ENCODE measurements around the gene GPR157. TPM values are rescaled to one million over a fixed set of nuclear protein-coding genes. Genes with fewer than 3 reads are reported as not detected.

The GPR157 gene
- total and polyA plus RNA-seq, 2 of the 13 experiments (the other 11 are each of a cell fraction or from before 2014, with no cell fraction given) = 10.1 to 19.2 TPM

- no peak for TF ChIP-seq AKNA (CRISPR knock-in tag; IDR thresholded peaks at IDR 0.05; ENCODE audit: borderline replicate concordance)
- TF ChIP-seq NFRKB (IDR thresholded peaks at IDR 0.05) = no peak
- TF ChIP-seq MYC (CRISPR knock-in tag; IDR thresholded peaks at IDR 0.05; ENCODE audit: borderline replicate concordance) = no peak
- no peak for TF ChIP-seq ZEB1 (IDR thresholded peaks at IDR 0.05; ENCODE audit: insufficient replicate concordance, low read depth)
- no peak for TF ChIP-seq CEBPB (IDR thresholded peaks at IDR 0.05; ENCODE audit: borderline replicate concordance, low read depth, low read length)
- no peak for TF ChIP-seq ATF6 (CRISPR knock-in tag; conservative IDR thresholded peaks at IDR 0.05)
- TF ChIP-seq, protein P1, sequence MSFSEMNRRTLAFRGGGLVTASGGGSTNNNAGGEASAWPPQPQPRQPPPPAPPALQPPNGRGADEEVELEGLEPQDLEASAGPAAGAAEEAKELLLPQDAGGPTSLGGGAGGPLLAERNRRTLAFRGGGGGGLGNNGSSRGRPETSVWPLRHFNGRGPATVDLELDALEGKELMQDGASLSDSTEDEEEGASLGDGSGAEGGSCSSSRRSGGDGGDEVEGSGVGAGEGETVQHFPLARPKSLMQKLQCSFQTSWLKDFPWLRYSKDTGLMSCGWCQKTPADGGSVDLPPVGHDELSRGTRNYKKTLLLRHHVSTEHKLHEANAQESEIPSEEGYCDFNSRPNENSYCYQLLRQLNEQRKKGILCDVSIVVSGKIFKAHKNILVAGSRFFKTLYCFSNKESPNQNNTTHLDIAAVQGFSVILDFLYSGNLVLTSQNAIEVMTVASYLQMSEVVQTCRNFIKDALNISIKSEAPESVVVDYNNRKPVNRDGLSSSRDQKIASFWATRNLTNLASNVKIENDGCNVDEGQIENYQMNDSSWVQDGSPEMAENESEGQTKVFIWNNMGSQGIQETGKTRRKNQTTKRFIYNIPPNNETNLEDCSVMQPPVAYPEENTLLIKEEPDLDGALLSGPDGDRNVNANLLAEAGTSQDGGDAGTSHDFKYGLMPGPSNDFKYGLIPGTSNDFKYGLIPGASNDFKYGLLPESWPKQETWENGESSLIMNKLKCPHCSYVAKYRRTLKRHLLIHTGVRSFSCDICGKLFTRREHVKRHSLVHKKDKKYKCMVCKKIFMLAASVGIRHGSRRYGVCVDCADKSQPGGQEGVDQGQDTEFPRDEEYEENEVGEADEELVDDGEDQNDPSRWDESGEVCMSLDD (CRISPR knock-in tag; IDR thresholded peaks at IDR 0.05; ENCODE audit: borderline replicate concordance) = no peak
- no peak for TF ChIP-seq ZBTB2 (CRISPR knock-in tag; IDR thresholded peaks at IDR 0.05; ENCODE audit: low read depth)
- TF ChIP-seq ZNF75D (CRISPR knock-in tag; IDR thresholded peaks at IDR 0.05; ENCODE audit: borderline replicate concordance) = no peak
Measured at GRCh38 chr1:9153152-9153551, 24.2 kb upstream of the GPR157 start (continued).

Data from HepG2 (cell line).